ENCODE results near the gene PLEKHM3. TPM values are rescaled to one million over a fixed set of nuclear protein-coding genes. Genes with fewer than 3 reads are reported as not detected.

The PLEKHM3 gene, protein sequence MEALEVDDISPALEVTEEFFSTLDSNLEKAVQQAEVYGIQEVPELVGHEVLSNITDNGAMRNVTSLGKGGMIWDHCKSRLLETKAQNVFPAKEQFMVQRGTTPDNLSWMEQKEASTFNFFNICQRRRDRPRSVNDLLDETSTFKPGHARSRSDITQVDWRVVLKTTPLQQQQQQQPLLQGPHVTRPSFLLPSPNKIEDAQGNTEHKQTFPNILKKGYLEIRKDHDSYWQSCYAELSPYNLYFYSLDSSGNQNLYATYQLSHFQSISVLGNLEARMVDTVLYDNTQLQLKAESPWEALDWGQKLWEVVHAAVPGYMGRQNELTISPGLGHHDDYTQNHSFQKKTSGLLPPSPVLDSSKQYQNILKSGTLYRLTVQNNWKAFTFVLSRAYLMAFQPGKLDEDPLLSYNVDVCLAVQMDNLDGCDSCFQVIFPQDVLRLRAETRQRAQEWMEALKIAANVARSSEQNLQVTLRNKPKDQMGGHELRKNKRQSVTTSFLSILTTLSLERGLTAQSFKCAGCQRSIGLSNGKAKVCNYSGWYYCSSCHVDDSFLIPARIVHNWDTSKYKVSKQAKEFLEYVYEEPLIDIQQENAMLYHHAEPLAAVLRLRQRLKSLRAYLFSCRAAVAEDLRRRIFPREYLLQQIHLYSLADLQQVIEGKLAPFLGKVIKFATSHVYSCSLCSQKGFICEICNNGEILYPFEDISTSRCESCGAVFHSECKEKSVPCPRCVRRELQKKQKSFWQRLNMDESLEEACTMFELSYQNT
- total RNA-seq (2021) (6.5 TPM in 2 replicates), Bru-seq, nascent RNA (percentile 58 among the genes with signal in this experiment), BruChase-seq, experiment 1, labeled RNA remaining after a 2-hour chase (percentile 49 among the genes with signal in this experiment), BruChase-seq, experiment 2, labeled RNA remaining after a 6-hour chase (percentile 46 among the genes with signal in this experiment)
- long read RNA-seq, partial matches to known transcripts: 3 of 10 reads
- long read RNA-seq, other reads (novel, unspliced or antisense): 7 of 10 reads

DNA sequence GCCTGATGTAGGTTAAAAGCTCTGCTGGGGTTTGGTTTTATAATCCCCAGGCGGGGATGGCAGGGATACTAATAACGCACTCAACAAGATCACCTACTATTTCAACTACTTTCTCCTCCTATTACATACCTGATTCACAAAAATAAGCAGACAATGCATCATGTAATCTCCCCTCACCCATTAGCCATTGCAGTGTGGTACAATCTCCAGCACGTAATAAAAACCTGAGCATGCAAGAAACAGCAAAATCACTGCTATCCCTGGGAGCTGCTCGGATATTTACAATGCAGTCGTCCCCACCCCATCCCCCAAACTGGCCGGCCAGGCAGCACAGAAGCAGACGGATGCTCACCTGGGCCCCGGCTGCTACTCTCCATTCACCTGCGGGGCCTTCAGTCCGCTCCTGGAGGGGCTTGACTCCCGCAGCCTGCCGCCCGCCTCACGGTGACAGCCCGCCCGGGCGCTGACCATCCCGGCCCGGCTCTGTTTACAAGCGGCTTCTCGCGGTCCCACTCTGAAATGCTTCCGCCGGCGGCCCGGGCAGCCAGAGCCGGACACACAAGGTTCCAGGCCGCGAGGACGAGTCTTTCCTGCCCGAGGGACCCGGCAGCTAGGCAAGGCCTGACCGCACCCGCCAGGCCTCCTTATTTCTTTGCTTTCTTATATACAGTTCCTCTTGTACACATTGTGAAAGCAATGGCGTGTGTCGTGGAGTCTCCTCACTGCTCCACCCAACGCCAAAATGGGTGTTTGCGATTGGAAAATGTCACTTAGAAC is at the start of gene PLEKHM3:
TSS of gene PLEKHM3 (minus strand) at position 491 of the 777 bp plus-strand sequence. CDS start 23,888 bp downstream, outside the sequence.
- intact Hi-C loops (cut with micrococcal nuclease; ENCODE audit: unreplicated experiment): loop anchor here (5.0 kb wide), 1 partner anchor 398 kb away; the partner anchor contains the start of gene METTL21A
- peak within 1 kb of the TSS; percentile 81 for H3K27ac ChIP-seq (ENCODE audit: low read depth, low read length, poor library complexity, severe bottlenecking)
- TF ChIP-seq EZH2 (IDR thresholded peaks at IDR 0.05; ENCODE audit: borderline replicate concordance, low read depth, low read length, poor library complexity, severe bottlenecking): no peak
- TF ChIP-seq, protein P1, sequence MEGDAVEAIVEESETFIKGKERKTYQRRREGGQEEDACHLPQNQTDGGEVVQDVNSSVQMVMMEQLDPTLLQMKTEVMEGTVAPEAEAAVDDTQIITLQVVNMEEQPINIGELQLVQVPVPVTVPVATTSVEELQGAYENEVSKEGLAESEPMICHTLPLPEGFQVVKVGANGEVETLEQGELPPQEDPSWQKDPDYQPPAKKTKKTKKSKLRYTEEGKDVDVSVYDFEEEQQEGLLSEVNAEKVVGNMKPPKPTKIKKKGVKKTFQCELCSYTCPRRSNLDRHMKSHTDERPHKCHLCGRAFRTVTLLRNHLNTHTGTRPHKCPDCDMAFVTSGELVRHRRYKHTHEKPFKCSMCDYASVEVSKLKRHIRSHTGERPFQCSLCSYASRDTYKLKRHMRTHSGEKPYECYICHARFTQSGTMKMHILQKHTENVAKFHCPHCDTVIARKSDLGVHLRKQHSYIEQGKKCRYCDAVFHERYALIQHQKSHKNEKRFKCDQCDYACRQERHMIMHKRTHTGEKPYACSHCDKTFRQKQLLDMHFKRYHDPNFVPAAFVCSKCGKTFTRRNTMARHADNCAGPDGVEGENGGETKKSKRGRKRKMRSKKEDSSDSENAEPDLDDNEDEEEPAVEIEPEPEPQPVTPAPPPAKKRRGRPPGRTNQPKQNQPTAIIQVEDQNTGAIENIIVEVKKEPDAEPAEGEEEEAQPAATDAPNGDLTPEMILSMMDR (conservative IDR thresholded peaks at IDR 0.05; ENCODE audit: low read depth, low read length): no peak
- H3K9me3 ChIP-seq (ENCODE audit: low read depth, low read length, poor library complexity, severe bottlenecking): no peaks in the 10 kb centered on the region
- H3K4me3 ChIP-seq (ENCODE audit: low read depth, low read length, poor library complexity, severe bottlenecking): peak within 1 kb of the TSS; percentile 75
- H3K36me3 ChIP-seq (ENCODE audit: insufficient read depth, low read length, poor library complexity, severe bottlenecking): no peaks in the 10 kb centered on the region
- ChIA-PET POLR2A (ENCODE audit: low non-redundant PET) (interaction anchor here (0.6 kb wide), 1 partner anchor 236 kb away, joined by 4 read pairs; no protein-coding TSS in a partner anchor), CTCF (interaction anchor here (0.7 to 1.1 kb wide), 2 partner anchors 16 to 1822 kb away, joined by 3 read pairs; no protein-coding TSS in a partner anchor)
- H3K4me1 ChIP-seq (ENCODE audit: insufficient read depth, low read length, poor library complexity, severe bottlenecking): peaks cover 4% of the 10 kb centered on the region
- peak; percentile 90 for DNase-seq (ENCODE audit: low spot score)
- TSS peak; percentile 85 for BruUV-seq (replicated peaks)
- H3K27me3 ChIP-seq (replicated peaks; ENCODE audit: insufficient read depth, low read depth, low read length, poor library complexity): no peaks in the 10 kb centered on the region

DNA sequence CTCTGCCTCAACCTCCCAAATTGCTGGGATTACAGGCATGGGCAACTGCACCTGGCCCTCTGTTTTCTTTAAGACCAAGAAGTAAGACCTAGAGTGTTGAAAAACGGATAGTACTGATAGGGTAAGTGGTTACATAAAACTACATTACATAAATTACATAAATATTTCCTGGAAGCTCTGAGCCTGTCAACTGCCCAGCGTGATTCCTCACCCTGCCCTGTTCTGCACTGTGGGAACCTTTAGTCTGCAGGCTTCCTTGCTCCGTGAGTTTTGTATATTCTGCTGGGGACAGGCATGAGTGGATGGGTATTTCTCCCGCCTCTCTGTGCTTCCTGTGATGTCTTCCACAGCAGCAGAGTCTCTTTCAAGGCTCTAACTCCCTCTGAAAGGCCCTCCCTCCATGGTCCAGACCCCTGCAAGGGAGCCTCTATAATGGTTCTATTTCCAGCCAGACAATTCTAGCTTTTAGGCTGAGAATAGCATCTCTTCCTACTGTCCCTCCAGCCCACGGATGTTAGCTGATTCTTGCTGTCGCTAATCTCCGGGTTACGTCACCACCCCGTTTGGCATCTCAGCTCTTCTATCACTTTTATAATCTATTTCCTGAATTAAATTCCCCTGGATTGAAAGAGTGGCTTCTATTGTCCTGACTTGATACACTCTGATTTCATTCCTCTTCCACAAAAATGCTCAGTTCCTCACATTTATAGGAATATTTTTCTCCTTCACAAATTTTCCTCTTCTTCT is 49.5 kb upstream of the PLEKHM3 start:
- Histone ChIP-seq H3K36me3 (ENCODE audit: insufficient read depth, low read length, poor library complexity, severe bottlenecking) (no peaks in the 10 kb centered on the region), H3K9me3 (ENCODE audit: low read depth, low read length, poor library complexity, severe bottlenecking) (no peaks in the 10 kb centered on the region), H3K4me1 (ENCODE audit: insufficient read depth, low read length, poor library complexity, severe bottlenecking) (peaks cover 4% of the 10 kb centered on the region), H3K27ac (ENCODE audit: low read depth, low read length, poor library complexity, severe bottlenecking) (no peak overlapping the region), H3K4me3 (ENCODE audit: low read depth, low read length, poor library complexity, severe bottlenecking) (no peak overlapping the region), H3K27me3 (replicated peaks; ENCODE audit: insufficient read depth, low read depth, low read length, poor library complexity) (no peaks in the 10 kb centered on the region)
- TF ChIP-seq, protein P1 (conservative IDR thresholded peaks at IDR 0.05; ENCODE audit: low read depth, low read length): no peak
- TF ChIP-seq EZH2 (IDR thresholded peaks at IDR 0.05; ENCODE audit: borderline replicate concordance, low read depth, low read length, poor library complexity, severe bottlenecking): no peak
- intact Hi-C loops (cut with micrococcal nuclease; ENCODE audit: unreplicated experiment): loop anchor here (5.0 to 10.0 kb wide), 3 partner anchors 307 to 1380 kb away; partner anchors contain the start of genes FZD5 and METTL21A
- BruUV-seq (replicated peaks): no TSS peak
- ChIA-PET POLR2A (ENCODE audit: low non-redundant PET) (no interaction called here), CTCF (interaction anchor here (0.6 kb wide), 1 partner anchor 370 kb away, joined by 4 read pairs; no protein-coding TSS in a partner anchor)
- DNase-seq (ENCODE audit: low spot score): peak; percentile 60

Data from A673 (cell line).